HepG2 (cell line): ENCODE measurements around the gene CELF5. TPM values are rescaled to one million over a fixed set of nuclear protein-coding genes. Genes with fewer than 3 reads are reported as not detected.

Experiments used
- EP300 ChIP-seq, 3 experiments: sonication (generic) in 1 of 3; formaldehyde crosslinking in 1 of 3; IDR thresholded peaks; 2 replicates each; pipeline versions ENCODE4 v1.5.1 to v1.6.1; 2011 to 2020; ENCODE audit warnings: low read depth in 2 of 3, low read length in 2 of 3, borderline replicate concordance in 1 of 3, improper control_type of control experiment in 1 of 3, mild to moderate bottlenecking in 1 of 3, missing genetic modification reagents in 1 of 3, moderate library complexity in 1 of 3
- FLYWCH1 ChIP-seq: sonication (generic); formaldehyde crosslinking; IDR thresholded peaks from 2 replicates; pipeline ENCODE4 v1.8.1; 2023; ENCODE audit warnings: mild to moderate bottlenecking, missing genetic modification reagents
- IRF2 ChIP-seq: IDR thresholded peaks from 2 replicates; pipeline ENCODE4 v1.6.1; 2018; ENCODE audit warnings: missing genetic modification reagents, missing compliant biosample characterization
- NFRKB ChIP-seq: fragments of 450-650 bp; IDR thresholded peaks from 2 replicates; pipeline ENCODE4 v1.6.1; 2017
- RARA ChIP-seq: IDR thresholded peaks from 2 replicates; pipeline ENCODE4 v1.6.1; 2016; ENCODE audit warnings: missing genetic modification reagents, missing compliant biosample characterization
- polyA plus RNA-seq, 8 experiments: library from polyadenylated mRNA; depleted of rRNA in 3 of 8; stranded (reverse) in 7 of 8; unstranded in 1 of 8; fragments of >200 nt; fragmentation: Illumina TruSeq in 4 of 8; extraction: Trizol in 4 of 8; gene quantifications; 2 replicates each; pipeline versions ENCODE4 v1.2.1 to v1.2.3, GENCODE V29; 2011 to 2016; ENCODE audit warnings: low read depth in 4 of 8, missing spikeins in 1 of 8, mixed read lengths in 1 of 8; ENCODE audit not compliant: insufficient read depth in 1 of 8
- total RNA-seq, 5 experiments: library from RNA; depleted of rRNA; stranded (reverse); fragments of >200 nt; fragmentation: Illumina TruSeq; extraction: Trizol; gene quantifications; 2 replicates each; pipeline ENCODE4 v1.2.3, GENCODE V29; 2016; ENCODE audit warnings: low read depth in 1 of 5
- TF ChIP-seq, protein P1 (sequence below): sonication (generic); formaldehyde crosslinking; IDR thresholded peaks from 2 replicates; pipeline ENCODE4 v1.4.0; 2020; ENCODE audit warnings: missing genetic modification reagents
- TF ChIP-seq, protein P2 (sequence below): sonication (generic); formaldehyde crosslinking; IDR thresholded peaks from 2 replicates; pipeline ENCODE4 v1.4.0; 2020; ENCODE audit warnings: missing genetic modification reagents, borderline replicate concordance
- TF ChIP-seq, protein P3 (sequence below): sonication (generic); formaldehyde crosslinking; IDR thresholded peaks from 2 replicates; pipeline ENCODE4 v1.5.1; 2020; ENCODE audit warnings: missing genetic modification reagents, mild to moderate bottlenecking, borderline replicate concordance
- TF ChIP-seq, protein P4 (sequence below): IDR thresholded peaks from 2 replicates; pipeline ENCODE4 v1.6.1; 2016; ENCODE audit warnings: low read depth, missing genetic modification reagents, missing compliant biosample characterization
- TF ChIP-seq, protein P5 (sequence below): sonication (generic); formaldehyde crosslinking; IDR thresholded peaks from 2 replicates; pipeline ENCODE4 v1.5.0; 2020; ENCODE audit warnings: missing genetic modification reagents

CELF5 gene
- total and polyA plus RNA-seq, 2 of the 13 experiments (the other 11 are each of a cell fraction or from before 2014, with no cell fraction given) = 0.31 to 0.84 TPM

DNA sequence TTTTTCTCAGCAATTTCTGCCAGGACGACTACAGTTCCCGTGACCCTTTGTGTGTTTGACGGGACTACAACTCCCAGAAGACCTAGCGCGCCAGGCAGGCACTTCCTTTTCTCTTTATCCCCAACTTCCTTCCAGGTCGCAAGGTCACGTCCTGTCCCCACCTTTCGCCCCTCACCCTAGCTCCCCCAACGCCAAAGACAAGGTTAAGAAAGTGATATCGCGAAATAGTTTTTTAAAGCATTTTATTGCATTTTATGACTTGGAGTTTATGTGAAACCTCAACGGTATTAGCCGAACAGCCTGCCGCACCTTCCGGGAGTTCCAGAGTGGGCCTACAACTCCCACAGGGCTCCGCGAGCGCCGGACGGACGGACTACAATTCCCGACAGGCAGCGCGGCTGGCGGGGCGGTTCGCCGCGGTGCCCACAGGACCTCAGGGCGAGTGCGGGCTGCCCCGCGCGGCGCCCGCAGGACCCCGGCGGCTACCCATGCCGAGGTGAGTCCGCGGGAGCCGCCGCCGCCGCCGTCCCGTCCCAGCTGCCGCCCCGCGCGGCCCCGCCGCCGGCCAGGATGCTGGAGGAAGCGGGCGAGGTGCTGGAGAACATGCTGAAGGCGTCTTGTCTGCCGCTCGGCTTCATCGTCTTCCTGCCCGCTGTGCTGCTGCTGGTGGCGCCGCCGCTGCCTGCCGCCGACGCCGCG is 38.9 kb upstream of the CELF5 start, which contains the start of gene NCLN (continued):
- TF ChIP-seq, protein P1, sequence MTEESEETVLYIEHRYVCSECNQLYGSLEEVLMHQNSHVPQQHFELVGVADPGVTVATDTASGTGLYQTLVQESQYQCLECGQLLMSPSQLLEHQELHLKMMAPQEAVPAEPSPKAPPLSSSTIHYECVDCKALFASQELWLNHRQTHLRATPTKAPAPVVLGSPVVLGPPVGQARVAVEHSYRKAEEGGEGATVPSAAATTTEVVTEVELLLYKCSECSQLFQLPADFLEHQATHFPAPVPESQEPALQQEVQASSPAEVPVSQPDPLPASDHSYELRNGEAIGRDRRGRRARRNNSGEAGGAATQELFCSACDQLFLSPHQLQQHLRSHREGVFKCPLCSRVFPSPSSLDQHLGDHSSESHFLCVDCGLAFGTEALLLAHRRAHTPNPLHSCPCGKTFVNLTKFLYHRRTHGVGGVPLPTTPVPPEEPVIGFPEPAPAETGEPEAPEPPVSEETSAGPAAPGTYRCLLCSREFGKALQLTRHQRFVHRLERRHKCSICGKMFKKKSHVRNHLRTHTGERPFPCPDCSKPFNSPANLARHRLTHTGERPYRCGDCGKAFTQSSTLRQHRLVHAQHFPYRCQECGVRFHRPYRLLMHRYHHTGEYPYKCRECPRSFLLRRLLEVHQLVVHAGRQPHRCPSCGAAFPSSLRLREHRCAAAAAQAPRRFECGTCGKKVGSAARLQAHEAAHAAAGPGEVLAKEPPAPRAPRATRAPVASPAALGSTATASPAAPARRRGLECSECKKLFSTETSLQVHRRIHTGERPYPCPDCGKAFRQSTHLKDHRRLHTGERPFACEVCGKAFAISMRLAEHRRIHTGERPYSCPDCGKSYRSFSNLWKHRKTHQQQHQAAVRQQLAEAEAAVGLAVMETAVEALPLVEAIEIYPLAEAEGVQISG (CRISPR knock-in tag) = peak; percentile 89
- TF ChIP-seq, protein P2, sequence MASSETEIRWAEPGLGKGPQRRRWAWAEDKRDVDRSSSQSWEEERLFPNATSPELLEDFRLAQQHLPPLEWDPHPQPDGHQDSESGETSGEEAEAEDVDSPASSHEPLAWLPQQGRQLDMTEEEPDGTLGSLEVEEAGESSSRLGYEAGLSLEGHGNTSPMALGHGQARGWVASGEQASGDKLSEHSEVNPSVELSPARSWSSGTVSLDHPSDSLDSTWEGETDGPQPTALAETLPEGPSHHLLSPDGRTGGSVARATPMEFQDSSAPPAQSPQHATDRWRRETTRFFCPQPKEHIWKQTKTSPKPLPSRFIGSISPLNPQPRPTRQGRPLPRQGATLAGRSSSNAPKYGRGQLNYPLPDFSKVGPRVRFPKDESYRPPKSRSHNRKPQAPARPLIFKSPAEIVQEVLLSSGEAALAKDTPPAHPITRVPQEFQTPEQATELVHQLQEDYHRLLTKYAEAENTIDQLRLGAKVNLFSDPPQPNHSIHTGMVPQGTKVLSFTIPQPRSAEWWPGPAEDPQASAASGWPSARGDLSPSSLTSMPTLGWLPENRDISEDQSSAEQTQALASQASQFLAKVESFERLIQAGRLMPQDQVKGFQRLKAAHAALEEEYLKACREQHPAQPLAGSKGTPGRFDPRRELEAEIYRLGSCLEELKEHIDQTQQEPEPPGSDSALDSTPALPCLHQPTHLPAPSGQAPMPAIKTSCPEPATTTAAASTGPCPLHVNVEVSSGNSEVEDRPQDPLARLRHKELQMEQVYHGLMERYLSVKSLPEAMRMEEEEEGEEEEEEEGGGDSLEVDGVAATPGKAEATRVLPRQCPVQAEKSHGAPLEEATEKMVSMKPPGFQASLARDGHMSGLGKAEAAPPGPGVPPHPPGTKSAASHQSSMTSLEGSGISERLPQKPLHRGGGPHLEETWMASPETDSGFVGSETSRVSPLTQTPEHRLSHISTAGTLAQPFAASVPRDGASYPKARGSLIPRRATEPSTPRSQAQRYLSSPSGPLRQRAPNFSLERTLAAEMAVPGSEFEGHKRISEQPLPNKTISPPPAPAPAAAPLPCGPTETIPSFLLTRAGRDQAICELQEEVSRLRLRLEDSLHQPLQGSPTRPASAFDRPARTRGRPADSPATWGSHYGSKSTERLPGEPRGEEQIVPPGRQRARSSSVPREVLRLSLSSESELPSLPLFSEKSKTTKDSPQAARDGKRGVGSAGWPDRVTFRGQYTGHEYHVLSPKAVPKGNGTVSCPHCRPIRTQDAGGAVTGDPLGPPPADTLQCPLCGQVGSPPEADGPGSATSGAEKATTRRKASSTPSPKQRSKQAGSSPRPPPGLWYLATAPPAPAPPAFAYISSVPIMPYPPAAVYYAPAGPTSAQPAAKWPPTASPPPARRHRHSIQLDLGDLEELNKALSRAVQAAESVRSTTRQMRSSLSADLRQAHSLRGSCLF (CRISPR knock-in tag) = no peak
- TF ChIP-seq NFRKB (no peak), EP300 (IDR thresholded peaks at IDR 0.05; ENCODE audit: low read depth in 2 of 2, low read length in 2 of 2) (no peak), EP300 (CRISPR knock-in tag; IDR thresholded peaks at IDR 0.05; ENCODE audit: borderline replicate concordance) (no peak), RARA (CRISPR knock-in tag) (no peak), IRF2 (CRISPR knock-in tag) (peak; percentile 96), FLYWCH1 (CRISPR knock-in tag) (no peak)
- TF ChIP-seq, protein P3, sequence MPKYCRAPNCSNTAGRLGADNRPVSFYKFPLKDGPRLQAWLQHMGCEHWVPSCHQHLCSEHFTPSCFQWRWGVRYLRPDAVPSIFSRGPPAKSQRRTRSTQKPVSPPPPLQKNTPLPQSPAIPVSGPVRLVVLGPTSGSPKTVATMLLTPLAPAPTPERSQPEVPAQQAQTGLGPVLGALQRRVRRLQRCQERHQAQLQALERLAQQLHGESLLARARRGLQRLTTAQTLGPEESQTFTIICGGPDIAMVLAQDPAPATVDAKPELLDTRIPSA (CRISPR knock-in tag) = no peak
- TF ChIP-seq, protein P4, sequence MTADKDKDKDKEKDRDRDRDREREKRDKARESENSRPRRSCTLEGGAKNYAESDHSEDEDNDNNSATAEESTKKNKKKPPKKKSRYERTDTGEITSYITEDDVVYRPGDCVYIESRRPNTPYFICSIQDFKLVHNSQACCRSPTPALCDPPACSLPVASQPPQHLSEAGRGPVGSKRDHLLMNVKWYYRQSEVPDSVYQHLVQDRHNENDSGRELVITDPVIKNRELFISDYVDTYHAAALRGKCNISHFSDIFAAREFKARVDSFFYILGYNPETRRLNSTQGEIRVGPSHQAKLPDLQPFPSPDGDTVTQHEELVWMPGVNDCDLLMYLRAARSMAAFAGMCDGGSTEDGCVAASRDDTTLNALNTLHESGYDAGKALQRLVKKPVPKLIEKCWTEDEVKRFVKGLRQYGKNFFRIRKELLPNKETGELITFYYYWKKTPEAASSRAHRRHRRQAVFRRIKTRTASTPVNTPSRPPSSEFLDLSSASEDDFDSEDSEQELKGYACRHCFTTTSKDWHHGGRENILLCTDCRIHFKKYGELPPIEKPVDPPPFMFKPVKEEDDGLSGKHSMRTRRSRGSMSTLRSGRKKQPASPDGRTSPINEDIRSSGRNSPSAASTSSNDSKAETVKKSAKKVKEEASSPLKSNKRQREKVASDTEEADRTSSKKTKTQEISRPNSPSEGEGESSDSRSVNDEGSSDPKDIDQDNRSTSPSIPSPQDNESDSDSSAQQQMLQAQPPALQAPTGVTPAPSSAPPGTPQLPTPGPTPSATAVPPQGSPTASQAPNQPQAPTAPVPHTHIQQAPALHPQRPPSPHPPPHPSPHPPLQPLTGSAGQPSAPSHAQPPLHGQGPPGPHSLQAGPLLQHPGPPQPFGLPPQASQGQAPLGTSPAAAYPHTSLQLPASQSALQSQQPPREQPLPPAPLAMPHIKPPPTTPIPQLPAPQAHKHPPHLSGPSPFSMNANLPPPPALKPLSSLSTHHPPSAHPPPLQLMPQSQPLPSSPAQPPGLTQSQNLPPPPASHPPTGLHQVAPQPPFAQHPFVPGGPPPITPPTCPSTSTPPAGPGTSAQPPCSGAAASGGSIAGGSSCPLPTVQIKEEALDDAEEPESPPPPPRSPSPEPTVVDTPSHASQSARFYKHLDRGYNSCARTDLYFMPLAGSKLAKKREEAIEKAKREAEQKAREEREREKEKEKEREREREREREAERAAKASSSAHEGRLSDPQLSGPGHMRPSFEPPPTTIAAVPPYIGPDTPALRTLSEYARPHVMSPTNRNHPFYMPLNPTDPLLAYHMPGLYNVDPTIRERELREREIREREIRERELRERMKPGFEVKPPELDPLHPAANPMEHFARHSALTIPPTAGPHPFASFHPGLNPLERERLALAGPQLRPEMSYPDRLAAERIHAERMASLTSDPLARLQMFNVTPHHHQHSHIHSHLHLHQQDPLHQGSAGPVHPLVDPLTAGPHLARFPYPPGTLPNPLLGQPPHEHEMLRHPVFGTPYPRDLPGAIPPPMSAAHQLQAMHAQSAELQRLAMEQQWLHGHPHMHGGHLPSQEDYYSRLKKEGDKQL (CRISPR knock-in tag) = no peak
- TF ChIP-seq, protein P5, sequence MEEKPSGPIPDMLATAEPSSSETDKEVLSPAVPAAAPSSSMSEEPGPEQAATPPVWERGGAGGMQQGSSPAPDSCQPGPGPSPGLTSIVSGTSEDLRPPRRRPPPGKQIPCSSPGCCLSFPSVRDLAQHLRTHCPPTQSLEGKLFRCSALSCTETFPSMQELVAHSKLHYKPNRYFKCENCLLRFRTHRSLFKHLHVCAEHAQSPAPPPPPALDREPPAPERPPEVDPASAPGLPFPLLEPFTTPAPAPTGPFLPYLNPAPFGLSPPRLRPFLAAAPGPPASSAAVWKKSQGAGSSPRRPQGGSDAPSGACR (CRISPR knock-in tag) = no peak
